ENCODE results near the gene RFC4. TPM values are rescaled to one million over a fixed set of nuclear protein-coding genes. Genes with fewer than 3 reads are reported as not detected.

RFC4 gene
- total and polyA plus RNA-seq, 12 donors, result 5.8 to 18.8 (median 8.1) TPM

DNA sequence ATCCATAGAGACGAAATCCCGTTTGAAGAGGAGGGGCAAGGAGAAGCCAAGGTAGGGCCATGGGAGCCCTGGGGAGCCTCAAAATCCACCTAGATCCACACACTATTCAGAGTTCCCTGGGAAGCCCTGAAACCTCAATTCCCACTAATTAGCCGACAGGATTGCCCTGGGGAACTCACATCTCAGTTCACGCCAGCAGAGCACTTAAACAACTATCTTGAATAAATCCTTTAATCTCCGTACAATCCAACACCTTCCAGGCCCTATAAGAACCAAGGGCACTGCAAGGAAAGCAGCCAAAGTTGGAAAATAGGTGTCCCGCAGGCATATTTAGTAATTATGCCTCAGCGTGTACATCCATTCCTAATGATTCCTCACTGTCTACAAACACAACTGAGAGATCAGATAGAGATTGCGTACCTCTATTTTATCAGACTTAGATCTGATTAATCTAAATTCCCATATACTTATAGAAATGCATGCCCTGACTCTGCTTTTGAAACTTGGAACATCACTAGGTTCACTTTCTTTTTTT, 48.5 kb downstream of the RFC4 start:
- TF ChIP-seq, protein P1, sequence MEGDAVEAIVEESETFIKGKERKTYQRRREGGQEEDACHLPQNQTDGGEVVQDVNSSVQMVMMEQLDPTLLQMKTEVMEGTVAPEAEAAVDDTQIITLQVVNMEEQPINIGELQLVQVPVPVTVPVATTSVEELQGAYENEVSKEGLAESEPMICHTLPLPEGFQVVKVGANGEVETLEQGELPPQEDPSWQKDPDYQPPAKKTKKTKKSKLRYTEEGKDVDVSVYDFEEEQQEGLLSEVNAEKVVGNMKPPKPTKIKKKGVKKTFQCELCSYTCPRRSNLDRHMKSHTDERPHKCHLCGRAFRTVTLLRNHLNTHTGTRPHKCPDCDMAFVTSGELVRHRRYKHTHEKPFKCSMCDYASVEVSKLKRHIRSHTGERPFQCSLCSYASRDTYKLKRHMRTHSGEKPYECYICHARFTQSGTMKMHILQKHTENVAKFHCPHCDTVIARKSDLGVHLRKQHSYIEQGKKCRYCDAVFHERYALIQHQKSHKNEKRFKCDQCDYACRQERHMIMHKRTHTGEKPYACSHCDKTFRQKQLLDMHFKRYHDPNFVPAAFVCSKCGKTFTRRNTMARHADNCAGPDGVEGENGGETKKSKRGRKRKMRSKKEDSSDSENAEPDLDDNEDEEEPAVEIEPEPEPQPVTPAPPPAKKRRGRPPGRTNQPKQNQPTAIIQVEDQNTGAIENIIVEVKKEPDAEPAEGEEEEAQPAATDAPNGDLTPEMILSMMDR (IDR thresholded peaks at IDR 0.05), result no peak
- H3K9me3 ChIP-seq, result no peaks in the 10 kb centered on the region
- H3K27me3 ChIP-seq, result peaks cover 0 to 4% (median 0%) of the 10 kb centered on the region in 7 donors
- H3K4me3 ChIP-seq, result no peak overlapping the region
- ATAC-seq (no peak), DNase-seq (no peak)
- intact Hi-C loops (cut with DNase I), result loop anchor here in 2 of 10 donors (5.0 to 10.0 kb wide), 2 partner anchors 140 to 143 kb away; partner anchors contain the start of gene AHSG (in 1 of the 2)
- 74 to 81% methylated on average over 8 of the region's 8 CpGs for WGBS, 2 donors
- H3K4me1 ChIP-seq, result peaks cover 0 to 5% (median 0%) of the 10 kb centered on the region in 9 donors
- H3K36me3 ChIP-seq, result no peaks in the 10 kb centered on the region
- H3K27ac ChIP-seq, result no peak overlapping the region

DNA sequence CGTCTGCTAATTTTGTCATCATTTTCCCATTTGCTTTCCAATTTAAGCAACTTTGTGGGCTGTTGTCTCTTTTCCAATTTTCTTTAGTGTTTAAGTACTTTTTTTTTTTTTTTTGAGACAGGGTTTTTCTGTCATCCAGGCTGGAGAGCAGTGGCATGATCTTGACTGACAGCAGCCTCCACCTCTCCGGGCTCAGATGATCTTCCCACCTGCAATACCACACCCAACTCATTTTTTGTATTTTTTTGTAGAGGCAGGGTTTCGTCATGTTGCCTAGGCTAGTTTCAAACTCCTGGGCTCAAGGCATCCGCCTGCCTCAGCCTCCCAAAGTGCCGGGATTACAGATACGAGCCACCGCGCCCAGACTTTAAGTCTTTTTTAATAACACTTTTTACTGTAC, 49.1 kb downstream of the RFC4 start:
- intact Hi-C loops (cut with DNase I), result loop anchor here in 2 of 10 donors (5.0 to 10.0 kb wide), 2 partner anchors 140 to 142 kb away; partner anchors contain the start of gene AHSG (in 1 of the 2)

DNA sequence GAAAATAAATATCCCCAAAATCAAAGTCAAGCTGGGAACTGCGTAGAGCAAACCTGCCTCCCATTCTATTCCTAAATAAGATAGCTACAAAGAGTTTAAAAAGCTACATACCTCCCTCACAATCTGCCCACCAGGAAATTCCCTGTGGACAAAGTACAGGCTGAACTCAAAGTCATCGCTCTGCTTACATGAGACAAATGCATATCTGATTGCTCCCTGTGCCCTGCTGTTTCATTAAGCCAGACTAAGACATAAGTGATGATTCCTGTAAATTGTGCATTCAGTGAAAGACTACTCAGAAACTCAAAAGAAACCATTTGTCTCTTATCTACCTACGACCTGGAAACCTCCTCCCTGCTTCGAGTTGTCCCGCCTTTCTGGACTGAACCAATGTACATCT, 51.4 kb downstream of the RFC4 start:
- Histone ChIP-seq H3K9me3 (no peaks in the 10 kb centered on the region), H3K36me3 (no peaks in the 10 kb centered on the region), H3K27ac (no peak overlapping the region), H3K4me3 (no peak overlapping the region), H3K4me1 (peaks cover 0 to 8% (median 4%) of the 10 kb centered on the region in 9 donors), H3K27me3 (peaks cover 0 to 4% (median 0%) of the 10 kb centered on the region in 7 donors)
- TF ChIP-seq, protein P1 (IDR thresholded peaks at IDR 0.05), result no peak
- ATAC-seq (no peak), DNase-seq (no peak)
- WGBS, 2 donors, result 84 to 90% methylated on average over 5 of the region's 5 CpGs
- intact Hi-C loops (cut with DNase I), result loop anchor here in 5 of 10 donors (5.0 to 10.0 kb wide), 2 partner anchors 138 to 140 kb away; partner anchors contain the start of gene AHSG (in 1 of the 5)

More for the DNA sequence above, 49.1 kb downstream of the RFC4 start:
- H3K4me3 ChIP-seq, result no peak overlapping the region
- TF ChIP-seq, protein P1 (IDR thresholded peaks at IDR 0.05), result no peak
- ATAC-seq (no peak), DNase-seq (no peak)
- peaks cover 0 to 8% (median 0%) of the 10 kb centered on the region in 9 donors for H3K4me1 ChIP-seq
- WGBS, 2 donors, result 81 to 85% methylated on average over 8 of the region's 8 CpGs
- H3K36me3 ChIP-seq, result no peaks in the 10 kb centered on the region
- peaks cover 0 to 4% (median 0%) of the 10 kb centered on the region in 7 donors for H3K27me3 ChIP-seq
- H3K9me3 ChIP-seq, result no peaks in the 10 kb centered on the region
- no peak overlapping the region for H3K27ac ChIP-seq

DNA sequence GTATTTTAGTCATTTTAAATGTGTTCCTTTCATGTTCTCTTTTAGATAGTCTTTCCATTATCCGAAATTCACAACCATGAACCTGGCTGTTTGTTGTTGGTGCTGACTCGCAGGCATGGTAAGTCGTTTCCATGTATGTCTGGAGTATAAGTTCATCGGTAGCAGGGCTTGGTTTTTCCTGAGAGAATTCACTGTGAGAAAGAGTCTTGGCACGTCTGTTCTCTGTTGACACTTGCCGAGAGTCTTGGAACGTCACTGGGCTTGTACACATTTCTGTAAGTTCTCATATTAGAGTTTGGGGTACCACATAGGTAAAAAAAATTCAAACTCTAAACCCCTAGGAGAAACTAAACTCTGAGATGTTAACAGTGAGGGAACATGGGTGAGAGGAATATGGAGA, 52.3 kb downstream of the RFC4 start:
- TF ChIP-seq, protein P1 (IDR thresholded peaks at IDR 0.05), result no peak
- H3K36me3 ChIP-seq, result no peaks in the 10 kb centered on the region
- 84 to 86% methylated on average over 7 of the region's 7 CpGs for WGBS, 2 donors
- intact Hi-C loops (cut with DNase I), result loop anchor here in 4 of 10 donors (5.0 to 10.0 kb wide), 2 partner anchors 137 to 139 kb away; partner anchors contain the start of gene AHSG (in 1 of the 4)
- no peak overlapping the region for H3K27ac ChIP-seq
- DNase-seq, result no peak
- no peak for ATAC-seq
- no peak overlapping the region for H3K4me3 ChIP-seq
- no peaks in the 10 kb centered on the region for H3K9me3 ChIP-seq
- H3K27me3 ChIP-seq, result peaks cover 0 to 4% (median 0%) of the 10 kb centered on the region in 7 donors
- peaks cover 0 to 8% (median 4%) of the 10 kb centered on the region in 9 donors for H3K4me1 ChIP-seq
